NCI-H748 treated with DMSO at 0.1 percent for 48 hours (cell line): ENCODE data around the gene CCL17.
"Not testable (repeated sequence)": the region's sequence is repeated elsewhere in the genome, so short reads cannot be mapped to it uniquely, and the experiment has no call there.

Experiments
- DNase-seq: peaks from one replicate; lab custom pipeline; 2025; lab: John Stamatoyannopoulos, UW

CCL17 gene

DNA sequence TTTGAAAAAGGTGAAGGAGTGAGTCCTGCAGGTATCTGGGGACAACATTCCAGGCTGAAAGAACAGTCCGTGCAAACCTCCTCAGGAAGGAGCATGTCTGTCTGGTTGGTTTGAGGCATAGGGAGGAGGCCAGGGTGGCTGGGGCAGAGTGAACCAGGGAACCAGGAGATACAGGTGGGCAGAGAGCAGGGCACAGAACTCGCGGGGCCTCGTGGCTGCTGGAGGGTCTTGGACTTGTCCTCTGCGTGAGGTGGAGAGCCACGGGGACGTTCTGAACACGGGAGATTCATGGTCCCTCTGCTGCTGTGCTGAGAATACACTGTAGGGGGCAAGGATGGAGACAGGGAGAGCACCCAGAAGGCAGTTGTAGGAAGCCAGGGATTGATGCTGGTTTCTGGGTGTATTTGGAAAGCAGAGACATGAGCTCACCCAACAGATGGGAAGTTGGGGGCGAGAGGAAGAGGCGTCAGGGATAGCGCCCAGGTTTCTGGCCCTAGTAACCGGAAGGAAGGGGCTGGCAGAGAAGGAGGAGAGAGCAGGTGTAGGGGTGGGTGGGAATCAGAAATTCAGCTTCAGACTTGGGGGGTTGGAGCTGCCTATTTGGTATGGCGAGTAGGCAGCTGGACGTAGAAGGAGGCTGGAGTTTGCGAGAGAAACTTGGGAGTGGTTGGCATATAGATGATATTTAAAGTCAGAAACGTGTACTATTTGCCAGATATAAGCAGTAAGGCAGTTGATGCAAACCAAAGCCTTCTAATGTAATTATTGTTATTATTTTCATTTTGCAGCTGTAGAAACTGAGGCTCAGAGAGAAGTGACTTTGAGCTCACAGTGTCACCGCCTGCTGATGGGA is at the start of gene CCL17:
TSS of gene CCL17 (plus strand) at position 803 of the 853 bp plus-strand sequence. CDS start 9,166 bp downstream, outside the sequence.
- DNase-seq, result no peak

- DNase-seq, result no peak
These were observed 48.6 kb upstream of the CCL17 start for GRCh38 chr16:57355898-57356414.

DNA sequence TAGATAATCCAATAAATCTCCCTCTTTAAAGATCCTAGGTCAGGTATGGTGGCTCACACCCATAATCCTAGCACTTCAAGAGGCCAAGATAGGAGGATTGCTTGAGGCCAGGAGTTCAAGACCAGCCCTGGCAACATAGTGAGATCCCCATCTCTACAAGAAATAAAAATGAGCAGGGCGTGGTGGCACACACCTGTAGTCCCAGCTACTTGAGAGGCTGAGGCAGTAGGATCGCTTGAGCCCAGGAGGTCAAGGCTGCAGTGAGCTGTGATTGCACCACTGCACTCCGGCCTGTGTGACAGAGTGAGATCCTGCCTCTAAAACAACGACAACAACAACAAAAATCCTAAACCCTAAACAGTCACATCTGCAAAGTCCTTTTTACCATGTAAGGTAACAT is 48.0 kb upstream of the CCL17 start:
- DNase-seq, result no peak

DNA sequence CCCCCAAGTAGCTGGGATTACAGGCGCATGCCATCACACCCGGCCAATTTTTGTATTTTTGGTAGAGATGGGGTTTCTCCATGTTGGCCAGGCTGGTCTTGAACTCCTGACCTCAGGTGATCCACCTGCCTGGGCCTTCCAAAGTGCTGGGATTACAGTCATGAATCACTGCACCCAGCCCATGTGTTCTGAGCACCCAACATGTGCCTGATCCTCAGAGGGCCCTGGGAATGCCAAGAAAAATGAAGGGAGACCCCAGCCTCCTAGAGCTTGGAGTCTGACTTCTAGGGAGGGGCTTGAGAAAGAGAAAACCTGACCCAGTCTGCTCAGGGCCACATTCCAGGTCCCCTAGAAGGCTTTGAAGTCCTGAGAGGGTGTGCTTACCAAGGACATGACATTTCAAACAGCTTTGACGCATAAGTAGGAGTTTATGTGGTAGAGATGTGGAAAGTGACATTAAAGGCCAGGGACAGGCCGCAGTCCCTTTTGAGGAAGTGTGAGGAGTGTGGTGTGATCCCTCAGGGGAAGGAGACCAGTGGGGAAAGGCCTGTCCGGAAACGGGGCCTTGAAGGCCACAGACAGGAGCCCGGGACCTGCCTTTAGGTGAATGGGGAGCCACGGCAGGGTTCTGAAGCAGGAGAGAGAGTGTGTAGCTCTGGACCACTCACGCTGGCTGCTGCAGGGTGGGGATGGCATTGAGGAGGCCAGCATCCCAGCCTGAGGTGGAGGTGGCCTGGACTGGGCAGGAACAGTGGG is 47.1 kb upstream of the CCL17 start:
- no peak for DNase-seq

DNA sequence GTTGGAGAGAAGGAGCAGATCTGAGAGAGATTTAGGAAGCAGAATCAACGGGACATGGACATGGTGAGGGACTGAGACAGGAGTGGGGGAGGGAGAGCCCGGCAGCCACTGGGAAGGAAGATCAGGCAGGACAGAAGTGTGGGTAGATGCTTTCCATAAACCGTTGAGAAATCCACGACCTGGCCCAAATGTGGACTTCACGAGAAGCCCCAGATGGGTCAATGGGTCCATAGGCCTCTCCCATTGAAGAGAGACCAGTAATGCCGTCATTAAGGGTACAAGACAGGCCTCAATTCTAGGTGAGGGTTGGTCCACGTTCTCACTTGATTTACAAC is 46.5 kb upstream of the CCL17 start:
- DNase-seq, result no peak

GRCh38 chr16:57358527-57359095 is 46.0 kb upstream of the CCL17 start, which contains the start of gene CCL22:
Gene CCL22, plus strand, starts transcription at chr16:57358783. Its CDS starts 34 bp downstream, at chr16:57358817.
- DNase-seq, result no peak

GRCh38 chr16:57360321-57360935 is 44.1 kb upstream of the CCL17 start:
- no peak for DNase-seq

DNA sequence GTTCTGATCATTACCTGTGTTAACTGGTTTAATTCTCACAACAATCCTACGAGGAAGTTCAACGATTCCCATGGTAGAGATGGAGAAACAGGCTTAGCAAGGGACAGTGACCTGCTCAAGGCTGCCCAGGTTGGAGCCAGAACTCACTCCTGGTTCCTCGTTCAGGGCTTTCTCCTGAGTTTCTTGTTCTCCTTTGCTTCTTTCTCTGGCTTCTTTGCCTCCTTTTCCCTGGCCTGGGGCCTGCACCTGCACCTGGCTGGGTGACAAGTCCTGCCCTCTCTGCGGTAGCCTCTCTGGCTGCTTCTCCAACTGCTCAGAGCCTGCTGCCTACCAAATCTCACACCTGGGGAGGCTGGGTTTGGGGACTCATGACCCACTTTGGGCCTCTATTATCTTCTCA is 43.2 kb upstream of the CCL17 start:
- DNase-seq, result no peak

- no peak for DNase-seq
These were observed 40.4 kb upstream of the CCL17 start for GRCh38 chr16:57364143-57364542.

- no peak for DNase-seq
These were observed 38.0 kb upstream of the CCL17 start for GRCh38 chr16:57366544-57367040.

GRCh38 chr16:57367116-57367752 is 37.3 kb upstream of the CCL17 start:
- DNase-seq, result no peak

- DNase-seq, result no peak
These were observed 32.8 kb upstream of the CCL17 start for GRCh38 chr16:57371494-57372371.

- no peak for DNase-seq
These were observed 32.0 kb upstream of the CCL17 start, which contains the start of gene CX3CL1 for GRCh38 chr16:57372372-57373116. Gene CX3CL1, plus strand, starts transcription at chr16:57372490. Its CDS starts 79 bp downstream, at chr16:57372569.

GRCh38 chr16:57373117-57373947 is 31.2 kb upstream of the CCL17 start:
- DNase-seq, result no peak

- DNase-seq, result no peak
These were observed 30.5 kb upstream of the CCL17 start for GRCh38 chr16:57374067-57374534.

DNA sequence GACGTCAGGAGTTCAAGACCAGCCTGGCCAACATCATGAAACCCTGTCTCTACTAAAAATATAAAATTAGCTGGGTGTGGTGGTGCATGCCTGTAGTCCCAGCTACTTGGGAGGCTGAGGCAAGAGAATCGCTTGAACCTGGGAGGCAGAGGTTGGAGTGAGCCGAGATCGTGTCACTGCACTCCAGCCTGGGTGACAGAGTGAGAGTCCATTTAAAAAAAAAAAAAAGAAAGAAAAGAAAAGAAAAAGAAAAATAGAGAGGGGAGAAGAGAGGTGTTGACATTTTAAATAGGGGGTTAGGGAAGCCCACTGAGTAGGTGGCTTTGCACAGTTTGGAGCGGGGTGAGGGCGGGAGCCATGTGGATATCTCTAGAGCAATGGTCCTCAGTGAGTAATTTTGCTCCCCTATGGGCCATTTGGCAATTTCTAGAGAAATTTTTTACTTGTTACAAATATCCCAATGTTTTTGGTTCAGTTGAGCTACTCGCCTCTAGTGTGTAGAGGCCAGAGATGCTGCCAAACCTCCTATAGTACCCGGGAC is 29.6 kb upstream of the CCL17 start:
- DNase-seq, result not testable (repeated sequence)

DNA sequence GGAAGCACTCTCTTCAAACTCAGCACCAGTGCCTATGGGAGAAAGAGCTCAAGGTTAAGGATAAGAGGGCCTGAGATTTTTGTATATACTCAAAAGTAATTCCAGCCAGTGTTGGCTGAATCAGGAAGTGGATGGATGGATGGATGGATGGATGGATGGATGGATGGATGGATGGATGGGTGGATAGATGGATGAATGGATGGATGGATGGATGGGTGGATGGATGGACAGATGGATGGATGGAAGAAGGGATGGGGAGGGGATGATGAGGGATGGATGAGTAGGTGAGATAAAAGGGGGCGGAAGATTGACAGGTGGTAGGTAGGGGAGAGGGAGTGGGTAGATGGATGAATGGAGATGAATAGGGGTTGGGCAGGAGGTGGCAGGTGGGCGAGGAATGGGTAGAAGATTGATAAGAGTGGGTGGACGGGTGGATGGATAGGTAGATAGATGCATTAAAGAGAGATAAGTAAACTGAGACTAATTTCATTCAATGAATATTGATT is 28.2 kb upstream of the CCL17 start:
- DNase-seq, result no peak
